C4-2B (cell line): ENCODE results near the gene BMP7.

Experiments
- CTCF ChIP-seq: fragments of 450-650 bp; conservative IDR thresholded peaks from 2 replicates; pipeline ENCODE4 v1.5.1; 2017; ENCODE audit warnings: mild to moderate bottlenecking
- ZFX ChIP-seq: fragments of 450-650 bp; IDR thresholded peaks from 2 replicates; pipeline ENCODE4 v1.6.1; 2017

GRCh38 chr20:57283860-57284259 is 17.4 kb upstream of the BMP7 start:
- TF ChIP-seq CTCF (no peak), ZFX (no peak)
